ENCODE data around the gene MRPL36. TPM values are rescaled to one million over a fixed set of nuclear protein-coding genes. Genes with fewer than 3 reads are reported as not detected.

MRPL36 gene
- total RNA-seq, 1 donor from 2014 or later: 53.5 TPM

GRCh38 chr5:1794901-1795290 lies 4.7 kb downstream of the MRPL36 start:
- H3K27ac Mint-ChIP-seq: no peak overlapping the region

GRCh38 chr5:1793966-1794900 lies 5.4 kb downstream of the MRPL36 start:
- Mint-ChIP-seq H3K4me1 (ENCODE audit: unreplicated experiment) (no peaks in the 10 kb centered on the region), H3K9me3 (no peaks in the 10 kb centered on the region), H3K4me3 (no peak overlapping the region), H3K27me3 (no peaks in the 10 kb centered on the region), H3K27ac (no peak overlapping the region), H3K36me3 (no peaks in the 10 kb centered on the region)
- no peak for TF ChIP-seq CTCF (conservative IDR thresholded peaks at IDR 0.05)
- no peak for DNase-seq (ENCODE audit: extremely low spot score, unreplicated experiment)

More at GRCh38 chr5:1794901-1795290, 4.7 kb downstream of the MRPL36 start:
- DNase-seq (ENCODE audit: extremely low spot score, unreplicated experiment): no peak
- Mint-ChIP-seq H3K4me3 (no peak overlapping the region), H3K36me3 (no peaks in the 10 kb centered on the region), H3K27me3 (no peaks in the 10 kb centered on the region), H3K9me3 (no peaks in the 10 kb centered on the region), H3K4me1 (ENCODE audit: unreplicated experiment) (no peaks in the 10 kb centered on the region)
- no peak for TF ChIP-seq CTCF (conservative IDR thresholded peaks at IDR 0.05)

GRCh38 chr5:1793301-1793740 lies 6.3 kb downstream of the MRPL36 start:
- Mint-ChIP-seq H3K27ac (no peak overlapping the region), H3K36me3 (no peaks in the 10 kb centered on the region)

GRCh38 chr5:1792842-1793266 lies 6.8 kb downstream of the MRPL36 start:
- Mint-ChIP-seq H3K9me3 (no peaks in the 10 kb centered on the region), H3K4me3 (no peak overlapping the region), H3K27me3 (no peaks in the 10 kb centered on the region), H3K4me1 (ENCODE audit: unreplicated experiment) (no peaks in the 10 kb centered on the region), H3K27ac (no peak overlapping the region), H3K36me3 (no peaks in the 10 kb centered on the region)
- TF ChIP-seq CTCF (conservative IDR thresholded peaks at IDR 0.05): no peak
- DNase-seq (ENCODE audit: extremely low spot score, unreplicated experiment): no peak

More at GRCh38 chr5:1793301-1793740, 6.3 kb downstream of the MRPL36 start:
- no peaks in the 10 kb centered on the region for H3K9me3 Mint-ChIP-seq
- H3K4me1 Mint-ChIP-seq (ENCODE audit: unreplicated experiment): no peaks in the 10 kb centered on the region
- TF ChIP-seq CTCF (conservative IDR thresholded peaks at IDR 0.05): no peak
- H3K27me3 Mint-ChIP-seq: no peaks in the 10 kb centered on the region
- H3K4me3 Mint-ChIP-seq: no peak overlapping the region
- DNase-seq (ENCODE audit: extremely low spot score, unreplicated experiment): no peak

- Mint-ChIP-seq H3K27ac (no peak overlapping the region), H3K4me3 (no peak overlapping the region), H3K36me3 (no peaks in the 10 kb centered on the region), H3K9me3 (no peaks in the 10 kb centered on the region), H3K27me3 (no peaks in the 10 kb centered on the region), H3K4me1 (ENCODE audit: unreplicated experiment) (no peaks in the 10 kb centered on the region)
- no peak for TF ChIP-seq CTCF (conservative IDR thresholded peaks at IDR 0.05)
- DNase-seq (ENCODE audit: extremely low spot score, unreplicated experiment): no peak
Observed at GRCh38 chr5:1791176-1791575, 8.5 kb downstream of the MRPL36 start.
